CD4-positive, alpha-beta T cell treated with Interleukin-6 for 4 hours (primary cell): ENCODE data around the gene TET1.
"Not testable (repeated sequence)": the region's sequence is repeated elsewhere in the genome, so short reads cannot be mapped to it uniquely, and the experiment has no call there.

ENCODE experiments used
- DNase-seq: peaks from one replicate; pipeline ENCODE4 v3.0.0-alpha.2; 2020; ENCODE audit warnings: mixed read lengths

TET1 gene

GRCh38 chr10:68560186-68560942 is at the start of gene TET1:
Gene TET1 (plus strand): TSS chr10:68560337. CDS start chr10:68572339, 12,002 bp downstream.
- DNase-seq: no peak

DNA sequence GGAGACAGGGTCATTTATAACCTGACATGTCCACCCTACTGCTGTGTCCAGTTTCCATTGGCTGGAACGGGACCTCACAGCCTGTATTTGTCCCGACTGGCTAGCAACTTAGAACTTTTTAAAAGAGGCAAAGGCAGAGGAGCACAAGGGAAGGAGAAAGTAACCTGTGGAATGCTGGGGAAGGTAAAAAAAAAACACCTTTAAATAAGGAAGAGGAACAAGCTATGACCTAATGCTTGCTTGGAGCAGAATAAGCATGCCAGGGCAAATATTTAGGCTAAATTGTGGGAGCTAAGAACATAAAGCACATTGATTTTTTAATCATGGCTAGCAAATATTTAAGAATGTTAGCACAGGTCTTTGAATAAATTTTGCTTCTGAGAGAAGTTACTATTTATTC is 43.9 kb upstream of the TET1 start:
- not testable (repeated sequence) for DNase-seq

DNA sequence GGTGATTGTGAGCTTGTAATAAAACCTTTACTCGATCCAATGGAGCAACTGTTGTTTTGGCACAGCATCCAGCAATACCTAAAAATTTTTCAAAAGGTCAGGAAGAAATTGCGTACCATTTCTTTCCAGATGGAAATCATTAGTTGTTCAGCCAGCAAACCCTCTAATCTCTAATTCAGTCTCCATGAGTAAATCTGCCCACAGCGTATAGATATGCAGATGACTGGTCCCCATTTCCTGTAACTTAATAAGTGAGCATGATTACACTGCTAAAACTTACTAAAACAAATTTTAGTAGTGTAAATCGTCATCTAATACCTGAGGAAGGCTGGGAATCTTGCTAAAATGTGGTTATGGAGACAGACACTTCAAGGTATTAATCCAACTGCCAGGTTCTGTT is 43.4 kb upstream of the TET1 start:
- DNase-seq: no peak

GRCh38 chr10:68517188-68517587 is 42.9 kb upstream of the TET1 start:
- DNase-seq: no peak

DNA sequence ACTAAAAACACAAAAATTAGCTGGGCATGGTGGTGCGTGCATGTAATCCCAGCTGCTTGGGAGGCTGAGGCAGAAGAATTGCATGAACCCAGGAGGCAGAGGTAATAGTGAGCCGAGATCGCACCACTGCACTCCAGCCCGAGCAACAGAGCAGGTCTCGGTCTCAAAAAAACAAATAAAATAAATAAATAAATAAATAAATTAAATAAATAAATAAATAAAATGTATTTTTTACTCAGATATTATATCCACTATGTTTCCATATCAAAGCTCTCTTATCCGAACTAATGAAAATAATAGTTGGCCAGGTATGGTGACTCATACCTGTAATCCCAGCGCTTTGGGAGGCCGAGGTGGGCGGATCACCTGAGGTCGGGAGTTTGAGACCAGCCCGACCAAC is 41.5 kb upstream of the TET1 start:
- DNase-seq: not testable (repeated sequence)

DNA sequence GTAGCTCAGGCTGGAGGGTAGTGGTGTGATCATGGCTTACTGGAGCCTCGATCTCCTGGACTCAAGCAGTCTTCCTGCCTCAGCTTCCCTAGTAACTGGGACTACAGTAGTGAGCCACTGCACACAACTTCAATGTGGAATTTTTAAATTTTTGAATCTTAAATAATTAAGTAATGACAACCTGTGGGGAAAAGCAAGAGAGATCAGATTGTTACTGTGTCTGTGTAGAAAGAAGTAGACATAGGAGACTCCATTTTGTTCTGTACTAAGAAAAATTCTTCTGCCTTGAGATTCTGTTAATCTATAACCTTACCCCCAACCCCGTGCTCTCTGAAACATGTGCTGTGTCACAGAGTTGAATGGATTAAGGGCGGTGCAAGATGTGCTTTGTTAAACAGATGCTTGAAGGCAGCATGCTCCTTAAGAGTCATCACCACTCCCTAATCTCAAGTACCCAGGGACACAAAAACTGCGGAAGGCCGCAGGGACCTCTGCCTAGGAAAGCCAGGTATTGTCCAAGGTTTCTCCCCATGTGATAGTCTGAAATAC is 34.6 kb upstream of the TET1 start:
- DNase-seq: not testable (repeated sequence)

GRCh38 chr10:68526634-68527307 is 33.4 kb upstream of the TET1 start:
- no peak for DNase-seq

DNA sequence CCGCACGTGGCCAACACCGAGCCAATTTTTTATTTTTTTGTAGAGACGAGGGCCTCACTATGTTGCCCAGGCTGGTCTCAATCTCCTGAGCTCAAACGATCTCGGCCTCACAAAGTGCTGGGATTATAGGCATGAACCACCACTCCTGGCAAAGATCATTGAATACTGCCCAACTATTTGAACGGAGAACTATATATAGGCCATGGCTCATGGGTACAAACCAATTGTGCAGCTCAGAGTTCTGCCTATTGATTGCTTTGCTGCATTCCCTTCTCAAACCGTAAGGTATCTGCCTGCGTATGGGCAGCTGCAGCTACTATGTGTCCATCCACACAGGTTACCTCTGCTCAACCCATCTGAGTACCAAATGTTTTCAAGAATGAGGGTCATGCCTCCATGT is 23.2 kb upstream of the TET1 start:
- DNase-seq: no peak

DNA sequence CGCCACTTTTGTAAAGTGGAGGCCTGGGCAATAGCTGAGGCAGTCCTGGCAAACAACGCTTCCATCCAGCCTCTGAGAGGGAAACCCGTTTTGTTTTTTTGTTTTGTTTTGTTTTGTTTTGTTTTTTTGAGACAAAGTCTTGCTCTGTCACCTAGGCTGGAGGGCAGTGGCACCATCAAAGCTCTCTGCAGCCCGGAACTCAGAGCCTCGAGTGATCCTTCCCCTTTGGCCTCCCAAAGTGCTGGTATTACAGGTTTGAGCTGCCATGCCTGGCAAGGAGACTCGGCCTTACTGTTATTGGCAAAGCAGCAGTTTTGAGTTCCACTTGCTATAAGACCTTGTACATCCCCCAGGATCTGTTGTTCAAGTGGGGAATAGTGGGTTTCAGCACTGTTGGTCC is 22.3 kb upstream of the TET1 start:
- DNase-seq: no peak

GRCh38 chr10:68543004-68543918 is 16.9 kb upstream of the TET1 start:
- no peak for DNase-seq

DNA sequence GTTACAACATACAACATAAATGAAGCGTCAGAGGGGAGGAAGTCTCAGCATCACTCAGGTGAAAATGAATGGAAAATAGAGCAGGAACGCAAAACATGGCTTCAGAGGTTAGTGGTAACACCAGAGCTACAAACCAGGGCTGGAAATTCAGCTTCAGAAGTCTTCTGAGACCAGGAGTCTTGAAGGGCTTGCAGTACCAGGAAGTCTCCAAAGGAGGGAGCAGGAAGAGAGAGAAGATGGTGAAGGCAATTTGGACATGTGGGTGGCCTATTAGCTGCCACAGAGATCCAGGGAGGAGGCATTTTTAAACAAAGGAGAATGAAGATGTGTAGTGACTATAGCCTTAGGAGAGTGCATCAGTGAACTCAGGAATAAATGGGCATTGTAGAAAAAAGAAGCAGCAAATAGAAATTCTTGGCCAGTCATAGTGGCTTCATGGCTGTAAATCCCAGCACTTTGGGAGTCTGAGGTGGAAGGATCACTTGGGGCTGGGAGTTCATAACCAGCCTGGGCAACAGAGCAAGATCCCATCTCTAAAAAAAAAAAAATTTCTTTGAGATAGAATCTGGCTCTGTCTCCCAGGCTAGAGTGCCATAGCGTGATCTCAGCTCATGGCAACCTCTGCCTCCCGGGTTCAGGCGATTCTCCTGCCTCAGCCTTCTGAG is 9.3 kb upstream of the TET1 start:
- peak; percentile 34 for DNase-seq

DNA sequence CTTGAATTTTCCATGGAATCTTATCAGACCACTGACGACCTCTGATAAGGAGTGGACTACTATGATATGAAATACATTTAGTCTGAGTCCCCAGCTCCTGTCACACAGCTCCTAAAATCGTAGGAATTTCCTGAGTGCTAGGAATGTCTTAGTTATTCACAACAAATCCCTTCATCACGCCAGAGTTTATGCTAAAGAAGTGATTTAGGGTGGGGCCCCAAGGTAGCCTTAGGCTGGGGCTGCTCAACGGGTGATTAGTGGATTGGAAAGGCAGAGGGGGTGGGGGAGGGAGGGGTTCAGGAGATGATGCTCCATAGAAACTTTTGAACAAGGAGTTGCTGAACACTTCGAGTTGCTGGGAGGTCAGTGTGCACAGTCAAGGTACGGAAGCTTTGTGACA is 7.0 kb upstream of the TET1 start:
- DNase-seq: no peak

GRCh38 chr10:68553599-68553998 is 6.5 kb upstream of the TET1 start:
- no peak for DNase-seq

DNA sequence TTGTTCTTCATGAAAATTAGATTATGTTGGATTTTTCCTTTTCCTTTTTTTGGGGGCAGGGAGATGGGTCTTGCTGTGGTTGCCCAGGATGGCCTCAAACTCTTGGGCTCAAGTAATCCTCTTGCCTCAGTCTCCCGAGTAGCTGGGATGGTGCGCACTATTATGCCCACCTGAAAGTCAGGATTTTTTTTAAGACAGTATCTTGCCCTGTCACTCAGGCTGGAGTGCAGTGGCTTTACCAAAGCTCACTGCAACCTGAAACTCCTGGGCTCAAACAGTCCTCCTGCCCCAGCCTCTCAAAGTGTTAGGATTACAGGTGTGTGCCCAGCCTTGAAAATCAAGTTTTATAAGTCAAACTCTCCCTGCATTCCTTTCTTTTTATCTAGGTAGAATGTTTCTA is 1.7 kb upstream of the TET1 start:
- no peak for DNase-seq

DNA sequence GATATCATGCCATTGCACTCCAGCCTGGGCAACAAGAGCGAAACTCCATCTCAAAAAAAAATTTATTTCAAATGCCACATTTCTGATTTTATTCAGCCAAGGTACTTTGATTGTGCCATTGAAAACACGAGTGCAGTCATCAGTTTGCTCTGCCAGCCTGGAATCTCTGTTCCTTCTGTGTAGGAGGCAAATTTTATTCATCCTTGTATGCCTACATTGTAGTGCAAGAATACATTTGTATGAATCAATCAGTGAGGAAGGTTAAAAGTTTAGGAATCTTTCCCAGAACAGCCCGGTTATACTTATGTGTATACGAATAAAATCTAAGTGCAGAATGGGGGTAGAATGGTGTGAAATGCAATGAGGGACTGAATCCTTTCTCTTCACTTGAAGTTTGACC is 886 bp upstream of the TET1 start:
- no peak for DNase-seq

- DNase-seq: no peak
Measured at GRCh38 chr10:68559841-68560185, 324 bp upstream of the TET1 start.

- DNase-seq: no peak
Measured at GRCh38 chr10:68560943-68561864, 1.1 kb downstream of the TET1 start.

GRCh38 chr10:68561865-68562649 is 1.9 kb downstream of the TET1 start:
- no peak for DNase-seq

DNA sequence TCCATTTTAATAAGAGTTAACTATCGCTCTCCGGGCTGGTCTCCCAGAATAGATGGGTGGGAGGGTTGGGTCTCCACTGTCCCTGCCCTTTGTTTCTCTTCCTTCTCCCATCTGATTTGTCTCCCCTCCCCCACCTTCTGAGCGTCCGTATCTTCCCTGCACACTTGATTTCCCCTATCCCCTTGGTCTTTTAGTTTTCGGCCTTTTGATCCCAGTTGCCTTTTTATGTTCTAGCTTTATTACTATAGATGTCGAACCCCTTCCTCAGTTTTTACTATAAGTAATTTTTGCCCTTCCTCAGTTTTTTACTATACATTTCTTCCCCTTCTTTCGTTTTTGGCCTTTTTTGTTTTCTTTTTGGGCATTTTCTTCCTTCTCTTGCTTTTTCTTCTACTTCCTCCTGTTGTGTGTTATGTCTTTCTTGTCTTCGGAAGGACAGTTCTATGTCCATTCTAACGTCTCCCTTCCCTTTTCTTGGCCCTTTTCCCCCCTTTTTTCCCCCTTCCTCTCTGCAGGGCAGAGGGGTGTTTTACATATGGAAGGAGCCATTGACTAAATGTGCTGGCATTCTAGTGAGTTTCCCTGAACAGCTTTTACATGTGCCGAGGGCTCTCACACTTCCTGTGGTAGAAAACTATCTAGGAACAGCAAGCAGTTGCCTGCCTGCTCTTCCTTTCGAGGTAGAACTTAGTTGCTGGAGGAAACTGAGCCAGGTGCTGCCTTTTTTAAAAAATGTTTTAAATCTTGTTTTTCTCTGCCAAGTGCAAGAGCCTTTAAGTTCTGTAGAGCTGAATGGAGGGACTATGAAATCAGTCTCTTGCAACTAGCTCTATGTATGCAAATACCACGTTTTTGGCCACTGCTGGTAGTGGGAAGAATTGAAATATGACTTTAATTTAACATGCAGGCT is 2.8 kb downstream of the TET1 start:
- no peak for DNase-seq

GRCh38 chr10:68564712-68565111 is 4.6 kb downstream of the TET1 start:
- DNase-seq: no peak
